Kidney (tissue), 14 donors: Measurements from ENCODE around the gene TCF7L1. TPM values are rescaled to one million over a fixed set of nuclear protein-coding genes. Genes with fewer than 3 reads are reported as not detected.

Source experiments
- DNase-seq, 5 donors: peaks; one replicate each; pipeline ENCODE4 v3.0.0-alpha.2; 2013 to 2020
- FAIRE-seq: peaks from 2 replicates; lab custom pipeline; 2012; peaks lifted over from hg19 to GRCh38; lab: Jason Lieb, UNC
- H3K27ac ChIP-seq, 2 donors: one replicate each; pipeline ENCODE4 v1.7.0; 2013; ENCODE audit warnings: low read depth in 2 of 2, low read length in 2 of 2, inconsistent platforms in 1 of 2
- H3K27me3 ChIP-seq: one replicate; pipeline ENCODE4 v1.7.1; 2013; ENCODE audit warnings: low read length, inconsistent platforms; ENCODE audit not compliant: control insufficient read depth, insufficient read depth
- H3K36me3 ChIP-seq, 3 donors: one replicate each; pipeline versions ENCODE4 v1.7.0 to v1.7.1; 2013; ENCODE audit warnings: low read length in 3 of 3, control low read depth in 1 of 3, inconsistent platforms in 1 of 3; ENCODE audit not compliant: insufficient read depth in 3 of 3, control insufficient read depth in 2 of 3
- H3K4me1 ChIP-seq, 3 donors: one replicate each; pipeline versions ENCODE4 v1.7.0 to v1.7.1; 2013; ENCODE audit warnings: low read length in 3 of 3, inconsistent platforms in 1 of 3, low read depth in 1 of 3; ENCODE audit not compliant: control insufficient read depth in 2 of 3, insufficient read depth in 2 of 3
- H3K4me3 ChIP-seq, 3 donors: one replicate each; pipeline versions ENCODE4 v1.7.0 to v1.8.1; 2013; ENCODE audit warnings: low read length in 3 of 3, control low read depth in 1 of 3, inconsistent platforms in 1 of 3
- H3K9ac ChIP-seq, 3 donors: one replicate each; pipeline versions ENCODE4 v1.7.0 to v1.7.1; 2013; ENCODE audit warnings: low read length in 3 of 3, control low read depth in 1 of 3, inconsistent platforms in 1 of 3
- H3K9me3 ChIP-seq, 3 donors: one replicate each; pipeline versions ENCODE4 v1.7.0 to v1.7.1; 2013; ENCODE audit warnings: low read length in 3 of 3, control low read depth in 1 of 3, inconsistent platforms in 1 of 3; ENCODE audit not compliant: control insufficient read depth in 2 of 3, insufficient read depth in 1 of 3
- intact Hi-C: fragments of 100-400 bp; cut with DNase I; formaldehyde crosslinking; loops from one replicate; pipeline ENCODE4 v1.11.1; 2022
- polyA plus RNA-seq: library from polyadenylated mRNA; stranded (reverse); fragments of 350-450 nt; fragmentation: Illumina TruSeq; extraction: RNeasy Lipid Tissue Mini Kit (QIAGEN cat#74804); gene quantifications from one replicate; pipeline ENCODE4 v1.2.3, GENCODE V29; 2014; ENCODE audit warnings: low read depth, low replicate concordance; ENCODE audit not compliant: insufficient read depth
- total RNA-seq: library from RNA; stranded (reverse); fragmentation: NEBNext Ultra II Directional; extraction: Animal tissue kit (Norgen Biotek cat#: 25700); gene quantifications from one replicate; pipeline ENCODE4 v1.2.1, GENCODE V29; 2021
- TF ChIP-seq, protein P1 (sequence below): IDR thresholded peaks from 3 replicates; pipeline ENCODE4 v1.5.1; 2012; ENCODE audit warnings: mild to moderate bottlenecking, moderate library complexity, borderline replicate concordance; ENCODE audit not compliant: insufficient read depth; ENCODE audit errors: extremely low read depth
- donor health status: control.
- donor health status: control.
- donor health status: control.
- donor health status: control.
- donor health status: control.
- donor health status: DM: yes; HTN: yes; CAD: no.
- donor health status: Normal renal cell carcinoma (clear cell type).

The TCF7L1 gene
- total and polyA plus RNA-seq, 2 donors from 2014 or later = 10.2 to 12.5 TPM

DNA sequence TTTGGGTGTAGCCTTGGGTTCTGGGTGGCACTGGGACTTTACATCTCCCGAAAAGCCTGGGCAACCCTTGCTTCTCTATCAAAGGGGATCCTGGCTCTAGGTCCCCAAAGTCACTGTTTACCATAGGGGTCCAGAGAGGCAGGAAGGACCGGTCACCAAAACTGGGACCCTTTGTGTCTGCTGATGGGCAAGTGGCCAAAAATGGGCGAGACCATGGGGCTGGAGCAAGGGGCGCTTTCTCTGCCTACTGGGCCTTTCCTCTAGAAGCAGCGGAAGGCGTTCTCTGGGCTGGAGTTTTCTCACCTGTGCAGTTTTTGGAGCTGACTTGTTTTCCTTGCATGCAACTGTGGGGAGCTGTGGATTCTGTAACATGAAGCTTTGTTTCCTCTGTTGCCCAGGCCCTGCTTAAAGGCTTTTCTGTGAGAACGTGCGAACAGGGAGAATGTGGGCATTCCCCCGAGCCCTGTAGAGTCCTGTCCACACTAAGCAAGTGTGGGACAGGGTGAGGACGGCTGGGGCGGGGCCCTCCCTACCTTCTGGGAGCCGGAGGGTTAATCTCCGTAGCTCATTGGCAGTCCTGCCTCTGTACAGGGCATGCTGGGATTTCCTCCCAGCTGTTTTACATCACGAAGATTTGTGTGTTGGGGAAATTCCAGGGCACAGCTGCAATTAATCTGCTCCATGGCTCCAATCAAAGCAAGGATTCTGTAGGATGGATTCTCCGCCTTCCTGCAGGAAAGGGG, 144.4 kb downstream of the TCF7L1 start:
- FAIRE-seq (no peak), DNase-seq (peak in 4 of 5 donors; percentile 91 to 97 (median 94))
- Histone ChIP-seq H3K9me3 (no peaks in the 10 kb centered on the region), H3K27me3 (no peaks in the 10 kb centered on the region), H3K4me3 (no peak overlapping the region), H3K36me3 (no peaks in the 10 kb centered on the region), H3K27ac (peak overlapping the region in 1 of 2 donors; percentile 5), H3K4me1 (peaks cover 0 to 20% (median 8%) of the 10 kb centered on the region in 3 donors), H3K9ac (no peak overlapping the region)
- TF ChIP-seq, protein P1, sequence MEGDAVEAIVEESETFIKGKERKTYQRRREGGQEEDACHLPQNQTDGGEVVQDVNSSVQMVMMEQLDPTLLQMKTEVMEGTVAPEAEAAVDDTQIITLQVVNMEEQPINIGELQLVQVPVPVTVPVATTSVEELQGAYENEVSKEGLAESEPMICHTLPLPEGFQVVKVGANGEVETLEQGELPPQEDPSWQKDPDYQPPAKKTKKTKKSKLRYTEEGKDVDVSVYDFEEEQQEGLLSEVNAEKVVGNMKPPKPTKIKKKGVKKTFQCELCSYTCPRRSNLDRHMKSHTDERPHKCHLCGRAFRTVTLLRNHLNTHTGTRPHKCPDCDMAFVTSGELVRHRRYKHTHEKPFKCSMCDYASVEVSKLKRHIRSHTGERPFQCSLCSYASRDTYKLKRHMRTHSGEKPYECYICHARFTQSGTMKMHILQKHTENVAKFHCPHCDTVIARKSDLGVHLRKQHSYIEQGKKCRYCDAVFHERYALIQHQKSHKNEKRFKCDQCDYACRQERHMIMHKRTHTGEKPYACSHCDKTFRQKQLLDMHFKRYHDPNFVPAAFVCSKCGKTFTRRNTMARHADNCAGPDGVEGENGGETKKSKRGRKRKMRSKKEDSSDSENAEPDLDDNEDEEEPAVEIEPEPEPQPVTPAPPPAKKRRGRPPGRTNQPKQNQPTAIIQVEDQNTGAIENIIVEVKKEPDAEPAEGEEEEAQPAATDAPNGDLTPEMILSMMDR = no peak
- intact Hi-C loops = loop anchor here (10.0 kb wide), 1 partner anchor 143 kb away; the partner anchor contains the start of gene TCF7L1

DNA sequence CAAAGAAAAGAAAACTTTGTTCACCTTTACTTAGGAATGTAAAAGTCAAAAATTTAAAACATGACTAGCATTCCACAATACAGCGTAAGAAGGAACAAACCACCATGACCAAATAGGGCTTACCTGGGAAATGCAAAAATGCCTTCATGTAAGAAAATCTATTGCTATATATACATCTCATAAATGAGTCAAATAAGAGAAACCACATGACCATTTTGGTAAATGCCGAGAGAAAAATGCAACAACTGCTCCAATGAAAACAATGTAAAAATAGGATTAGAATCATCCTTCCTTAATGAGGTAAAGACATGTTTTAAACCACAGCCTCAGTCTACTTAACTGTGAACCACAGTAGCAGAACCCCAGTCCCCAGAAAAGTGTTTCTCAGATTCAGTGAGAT, 145.2 kb downstream of the TCF7L1 start:
- no peak overlapping the region for H3K4me3 ChIP-seq

DNA sequence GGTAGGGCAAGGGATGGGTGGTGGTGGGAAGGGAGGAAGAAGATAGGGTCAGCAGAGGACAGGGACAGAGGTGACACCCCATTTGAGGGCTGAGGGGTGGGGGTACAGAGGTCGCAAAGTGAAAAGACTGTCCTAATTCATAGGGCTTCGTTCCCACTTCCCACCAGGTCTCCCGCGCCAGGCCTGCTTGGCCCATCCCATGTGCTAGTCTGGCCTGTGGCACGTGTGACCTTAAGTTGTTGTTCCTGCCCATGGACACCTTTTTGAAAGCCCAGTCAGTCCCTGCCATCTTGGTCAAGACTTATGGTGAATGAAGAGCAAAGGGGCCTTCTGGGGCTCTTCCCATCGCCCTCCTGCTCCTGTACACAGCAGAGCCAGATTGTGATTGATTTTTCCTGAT, 148.4 kb downstream of the TCF7L1 start:
- H3K27me3 ChIP-seq = no peaks in the 10 kb centered on the region
- H3K36me3 ChIP-seq = no peaks in the 10 kb centered on the region
- intact Hi-C loops = loop anchor here (10.0 kb wide), 1 partner anchor 357 kb away; no protein-coding TSS in a partner anchor
- FAIRE-seq = no peak
- H3K27ac ChIP-seq = no peak overlapping the region
- H3K9ac ChIP-seq = no peak overlapping the region
- no peak overlapping the region for H3K4me3 ChIP-seq
- DNase-seq = no peak
- TF ChIP-seq, protein P1 = no peak
- H3K9me3 ChIP-seq = no peaks in the 10 kb centered on the region
- peaks cover 0 to 14% (median 8%) of the 10 kb centered on the region in 3 donors for H3K4me1 ChIP-seq

More for the DNA sequence above, 145.2 kb downstream of the TCF7L1 start:
- Histone ChIP-seq H3K27ac (no peak overlapping the region), H3K9me3 (no peaks in the 10 kb centered on the region), H3K36me3 (no peaks in the 10 kb centered on the region), H3K27me3 (no peaks in the 10 kb centered on the region), H3K9ac (no peak overlapping the region), H3K4me1 (peaks cover 0 to 17% (median 8%) of the 10 kb centered on the region in 3 donors)
- intact Hi-C loops = loop anchor here (10.0 kb wide), 1 partner anchor 144 kb away; the partner anchor contains the start of gene TCF7L1
- peak in 1 of 5 donors; percentile 63 for DNase-seq
- FAIRE-seq = no peak
- TF ChIP-seq, protein P1 = no peak
